NCI-H2107 (cell line): ENCODE data around the gene JUNB.

Source experiments
- DNase-seq: peaks from one replicate; lab custom pipeline; 2025; lab: John Stamatoyannopoulos, UW

Gene JUNB

DNA sequence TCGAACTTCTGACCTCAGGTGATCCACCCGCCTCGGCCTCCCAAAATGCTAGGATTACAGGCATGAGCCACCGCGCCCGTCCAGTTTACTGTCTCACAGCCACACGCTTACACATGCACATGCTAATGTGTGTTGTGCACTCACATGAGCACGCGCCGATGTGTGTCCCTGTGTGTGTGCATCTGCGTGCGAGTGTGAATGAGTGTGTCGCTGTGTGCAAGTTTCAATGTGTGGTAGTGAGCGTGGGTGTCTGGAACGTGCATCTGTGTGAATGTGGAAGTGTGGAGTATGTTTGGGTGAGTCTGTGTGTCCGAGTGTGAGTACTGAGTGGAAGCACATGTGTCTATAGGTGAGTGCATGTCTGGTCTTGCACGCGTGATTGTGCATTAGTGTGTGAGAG, 51.2 kb downstream of the JUNB start:
- no peak for DNase-seq
